Thymus (tissue), 11 donors: Measurements from ENCODE around the gene CFAP53. TPM values are rescaled to one million over a fixed set of nuclear protein-coding genes. Genes with fewer than 3 reads are reported as not detected.

Experiments used
- DNase-seq, 9 donors: peaks; one replicate each; pipeline ENCODE4 v3.0.0-alpha.2; 2013; ENCODE audit warnings: low spot score in 9 of 9, low read depth in 6 of 9, missing footprints in 1 of 9
- H3K27ac ChIP-seq, 2 donors: one replicate each; pipeline ENCODE4 v1.5.1; 2013; ENCODE audit warnings: control low read depth in 1 of 2, low read depth in 1 of 2, low read length in 1 of 2, mild to moderate bottlenecking in 1 of 2, moderate library complexity in 1 of 2
- H3K27me3 ChIP-seq, 2 donors: one replicate each; pipeline ENCODE4 v1.5.1; 2013; ENCODE audit warnings: low read length in 1 of 2; ENCODE audit not compliant: control insufficient read depth in 2 of 2, insufficient read depth in 1 of 2
- H3K36me3 ChIP-seq, 2 donors: one replicate each; pipeline ENCODE4 v1.5.1; 2013; ENCODE audit warnings: low read length in 1 of 2, mild to moderate bottlenecking in 1 of 2, moderate library complexity in 1 of 2; ENCODE audit not compliant: control insufficient read depth in 2 of 2, insufficient read depth in 2 of 2
- H3K4me1 ChIP-seq, 2 donors: one replicate each; pipeline ENCODE4 v1.5.1; 2013; ENCODE audit warnings: low read length in 2 of 2; ENCODE audit not compliant: control insufficient read depth in 2 of 2, insufficient read depth in 2 of 2
- H3K4me3 ChIP-seq, 2 donors: one replicate each; pipeline ENCODE4 v1.5.1; 2013; ENCODE audit warnings: low read length in 2 of 2, control low read depth in 1 of 2, mild to moderate bottlenecking in 1 of 2
- H3K9me3 ChIP-seq, 2 donors: one replicate each; pipeline ENCODE4 v1.5.1; 2013; ENCODE audit warnings: low read length in 1 of 2, mild to moderate bottlenecking in 1 of 2; ENCODE audit not compliant: control insufficient read depth in 2 of 2, insufficient read depth in 1 of 2
- WGBS: extraction: QIAGEN DNeasy Blood & Tissue Kit; methylation state at CpG from one replicate; pipeline ENCODE4 v1.1.7; 2013; 5-methylcytosine and 5-hydroxymethylcytosine counted together
- polyA plus RNA-seq: library from polyadenylated mRNA; stranded (reverse); fragments of 200-250 nt; gene quantifications from one replicate; pipeline ENCODE4 v1.2.3, GENCODE V29; 2013
- total RNA-seq: library from RNA; stranded (reverse); fragments of 120-200 nt; gene quantifications from one replicate; pipeline ENCODE4 v1.2.4, GENCODE V29; 2013
- donor health status: healthy.

The CFAP53 gene
- total and polyA plus RNA-seq, 2 donors, result 0.47 to 2.1 TPM

DNA sequence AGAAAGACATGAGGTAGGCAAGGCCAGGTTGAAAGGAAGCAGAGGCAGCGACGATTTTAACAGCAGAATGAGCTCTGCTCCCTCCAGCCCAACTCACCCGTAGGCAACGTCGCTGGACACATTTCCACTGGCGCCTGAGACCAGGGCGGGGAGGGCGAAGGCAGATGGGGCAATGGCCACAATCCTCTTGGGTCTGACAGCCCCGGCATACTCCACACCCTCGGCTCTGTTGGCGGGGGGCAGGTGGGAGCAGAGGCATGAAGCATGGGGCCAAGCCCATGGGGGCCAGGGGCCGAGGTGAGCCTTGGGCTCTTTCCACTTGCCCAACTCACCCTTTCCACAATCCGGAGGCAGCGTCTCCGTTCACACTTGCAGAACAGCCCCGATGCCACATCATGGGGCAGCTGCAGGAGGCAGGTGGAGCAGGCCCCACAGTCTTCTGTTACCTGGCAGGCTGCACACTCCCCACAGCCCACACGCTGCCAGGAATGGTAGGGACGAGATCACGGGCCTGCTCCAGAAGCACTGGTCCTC is 9.3 kb upstream of the CFAP53 start:
- DNase-seq, result no peak
- H3K27ac ChIP-seq, result no peak overlapping the region
- H3K36me3 ChIP-seq, result peaks cover 63 to 82% of the 10 kb centered on the region in 2 donors
- H3K4me3 ChIP-seq, result no peak overlapping the region
- H3K4me1 ChIP-seq, result peaks cover 10 to 14% of the 10 kb centered on the region in 2 donors
- H3K27me3 ChIP-seq, result no peaks in the 10 kb centered on the region
- whole genome bisulfite sequencing, result 98% methylated on average over 19 of the region's 19 CpGs
- H3K9me3 ChIP-seq, result no peaks in the 10 kb centered on the region

DNA sequence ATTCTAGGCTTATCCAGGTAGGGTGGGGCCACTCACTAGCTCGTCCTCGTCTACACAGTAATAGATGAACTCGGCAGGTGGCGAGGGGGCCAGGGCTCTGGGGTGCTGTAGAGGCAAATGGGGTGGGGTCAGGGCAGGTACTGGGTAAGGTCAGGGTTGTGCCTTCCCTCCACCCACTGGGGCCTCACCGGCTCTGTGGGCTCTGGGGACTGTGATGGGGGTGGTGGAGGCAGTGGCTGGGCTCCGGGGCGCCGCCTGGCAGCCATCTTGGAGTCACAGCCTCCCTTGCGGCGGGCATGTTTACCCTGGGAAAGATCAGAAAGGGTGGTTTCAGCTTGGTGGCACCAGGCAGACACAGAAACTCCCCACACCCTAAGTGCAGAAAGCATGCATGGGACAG is 8.6 kb upstream of the CFAP53 start:
- 99% methylated on average over 10 of the region's 10 CpGs for WGBS
- Histone ChIP-seq H3K36me3 (peaks cover 69 to 88% of the 10 kb centered on the region in 2 donors), H3K27me3 (no peaks in the 10 kb centered on the region), H3K27ac (no peak overlapping the region), H3K4me3 (no peak overlapping the region), H3K9me3 (no peaks in the 10 kb centered on the region), H3K4me1 (peaks cover 4 to 9% of the 10 kb centered on the region in 2 donors)
- DNase-seq, result no peak

DNA sequence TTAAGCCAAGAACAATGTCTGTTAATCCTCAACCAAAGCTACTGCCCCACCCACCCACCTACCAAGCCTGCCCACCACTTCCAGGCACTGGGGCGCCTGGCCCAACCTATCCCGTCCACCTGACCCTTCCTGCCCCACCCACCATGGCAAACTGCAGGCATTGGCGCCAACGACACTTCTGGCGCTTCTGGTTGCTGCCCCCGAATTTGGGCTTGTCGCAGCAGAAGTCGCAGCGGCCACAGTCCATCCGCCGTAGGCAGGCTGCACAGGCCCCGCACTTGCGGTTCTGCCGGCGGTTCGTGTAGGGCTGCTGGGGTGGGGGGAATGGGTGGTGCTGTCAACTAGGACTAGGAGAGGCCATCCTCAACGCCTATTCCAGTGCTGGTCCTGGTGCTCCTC is 7.7 kb upstream of the CFAP53 start:
- no peaks in the 10 kb centered on the region for H3K9me3 ChIP-seq
- H3K36me3 ChIP-seq, result peaks cover 78 to 93% of the 10 kb centered on the region in 2 donors
- H3K4me1 ChIP-seq, result peaks cover 0 to 3% of the 10 kb centered on the region in 2 donors
- no peaks in the 10 kb centered on the region for H3K27me3 ChIP-seq
- H3K27ac ChIP-seq, result no peak overlapping the region
- no peak for DNase-seq
- 98% methylated on average over 17 of the region's 17 CpGs for WGBS
- no peak overlapping the region for H3K4me3 ChIP-seq

GRCh38 chr18:50273203-50274043 is 7.1 kb upstream of the CFAP53 start:
- H3K27ac ChIP-seq, result no peak overlapping the region
- no peaks in the 10 kb centered on the region for H3K27me3 ChIP-seq
- no peaks in the 10 kb centered on the region for H3K9me3 ChIP-seq
- no peak for DNase-seq
- peaks cover 79 to 88% of the 10 kb centered on the region in 2 donors for H3K36me3 ChIP-seq
- 98% methylated on average over 23 of the region's 23 CpGs for WGBS
- no peak overlapping the region for H3K4me3 ChIP-seq
- peaks cover 0 to 2% of the 10 kb centered on the region in 2 donors for H3K4me1 ChIP-seq

DNA sequence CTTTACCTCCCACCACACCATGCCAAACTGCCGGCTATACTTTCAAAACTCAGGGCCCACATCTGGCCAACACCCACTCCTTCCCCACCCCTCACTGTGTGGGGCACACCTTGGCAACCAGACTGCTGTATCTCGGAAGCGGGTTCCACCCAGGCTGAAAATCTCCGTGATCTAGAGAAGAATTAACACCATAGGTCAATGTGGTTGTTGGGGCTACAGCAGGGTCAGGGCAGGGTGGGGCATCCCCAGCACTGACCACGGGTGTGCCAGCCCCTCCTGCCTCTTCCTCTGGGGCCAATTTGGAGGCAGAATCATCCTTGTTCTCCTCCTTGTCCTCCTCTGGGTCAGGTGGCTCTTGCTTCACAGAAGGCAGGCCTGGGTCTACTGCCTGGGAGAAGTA is 6.3 kb upstream of the CFAP53 start:
- Histone ChIP-seq H3K9me3 (no peaks in the 10 kb centered on the region), H3K36me3 (peaks cover 79 to 81% of the 10 kb centered on the region in 2 donors), H3K4me1 (peaks cover 3 to 7% of the 10 kb centered on the region in 2 donors), H3K27me3 (peaks cover 0 to 2% of the 10 kb centered on the region in 2 donors), H3K27ac (no peak overlapping the region), H3K4me3 (no peak overlapping the region)
- DNase-seq, result no peak
- WGBS, result 96% methylated on average over 5 of the region's 5 CpGs

DNA sequence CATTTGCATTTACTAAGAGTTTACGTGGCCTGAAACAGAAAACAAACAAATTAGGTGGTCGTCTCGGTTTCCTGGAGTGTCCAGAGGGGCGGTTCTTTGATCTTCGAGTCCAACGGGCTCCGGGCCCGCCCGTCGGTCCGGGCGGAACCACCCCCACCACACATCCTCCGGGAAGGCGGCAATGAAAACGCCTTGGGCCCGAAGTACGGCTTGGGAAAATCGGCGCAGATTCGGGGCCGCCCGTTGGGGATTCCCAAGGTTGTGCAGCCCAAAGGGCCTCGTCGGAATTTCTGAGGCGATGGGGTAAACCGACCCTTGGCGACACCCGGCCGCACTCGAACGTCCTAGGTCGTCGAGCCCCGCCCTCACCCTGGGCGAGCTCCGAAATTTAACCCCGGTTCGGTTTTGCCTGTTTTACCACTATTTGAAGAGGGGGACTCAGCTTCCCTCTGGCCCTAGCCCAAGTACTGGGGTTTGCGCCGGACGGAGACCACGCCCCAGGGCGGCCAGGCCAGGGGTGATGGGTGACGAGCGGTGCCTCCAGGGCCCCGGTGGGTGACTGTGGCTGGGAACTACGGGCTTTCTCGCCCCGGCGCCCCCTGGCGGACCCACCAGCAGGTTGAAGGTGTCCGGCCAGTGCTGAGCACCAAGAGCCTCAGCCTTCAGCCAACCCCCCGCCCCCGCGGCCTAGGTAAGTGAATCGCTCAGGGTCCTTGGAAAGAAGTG is 1.9 kb upstream of the CFAP53 start:
- DNase-seq, result peak in 5 of 9 donors; percentile 33 to 71 (median 55)
- Histone ChIP-seq H3K4me1 (peaks cover 10 to 13% of the 10 kb centered on the region in 2 donors), H3K4me3 (peak overlapping the region; percentile 45 to 47), H3K27ac (peak overlapping the region; percentile 24 to 64), H3K27me3 (peaks cover 0 to 2% of the 10 kb centered on the region in 2 donors), H3K36me3 (peaks cover 40% of the 10 kb centered on the region in 2 donors), H3K9me3 (no peaks in the 10 kb centered on the region)
- WGBS, result 12% methylated on average over 56 of the region's 56 CpGs

DNA sequence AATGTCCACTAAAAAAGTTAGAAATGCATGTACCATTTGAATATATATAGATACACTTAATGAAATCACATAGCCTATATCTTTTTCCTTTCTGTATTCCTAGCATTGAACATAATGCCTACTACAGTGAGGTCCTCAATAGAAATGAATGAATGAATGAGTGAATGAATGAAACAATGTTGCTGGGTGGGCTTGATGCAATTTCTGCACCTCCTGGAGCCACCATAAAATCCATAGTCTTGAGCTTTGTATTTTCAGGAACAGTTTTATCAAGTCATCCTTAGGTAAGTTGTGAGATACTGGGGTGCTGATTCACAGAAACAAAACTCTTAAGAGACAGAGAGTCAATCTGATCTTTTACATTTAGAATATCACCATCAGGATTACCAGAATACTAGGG is 3.3 kb downstream of the CFAP53 start:
- H3K27ac ChIP-seq, result no peak overlapping the region
- peaks cover 7% of the 10 kb centered on the region in 2 donors for H3K4me1 ChIP-seq
- no peaks in the 10 kb centered on the region for H3K27me3 ChIP-seq
- H3K4me3 ChIP-seq, result no peak overlapping the region
- no peak for DNase-seq
- no peaks in the 10 kb centered on the region for H3K36me3 ChIP-seq
- no peaks in the 10 kb centered on the region for H3K9me3 ChIP-seq

DNA sequence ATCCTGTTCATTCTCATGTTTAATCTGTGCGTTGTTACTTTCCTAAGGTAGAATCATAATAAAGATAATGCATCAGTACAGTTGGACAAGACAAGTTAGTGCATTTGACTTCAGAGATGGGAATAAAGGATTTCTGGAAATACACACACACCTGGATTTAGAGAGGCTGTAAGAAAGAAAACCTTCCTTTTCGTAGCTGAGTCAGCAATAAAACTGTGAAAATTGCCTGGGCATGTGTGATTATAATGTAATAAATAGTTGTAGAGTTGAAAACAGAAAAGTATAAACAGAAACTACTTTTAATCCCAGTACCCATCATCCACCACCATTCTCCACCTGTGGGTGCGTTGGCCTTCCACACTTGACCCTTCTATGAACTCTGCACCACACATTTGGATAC is 15.4 kb downstream of the CFAP53 start:
- no peak for DNase-seq
- Histone ChIP-seq H3K27me3 (no peaks in the 10 kb centered on the region), H3K9me3 (no peaks in the 10 kb centered on the region), H3K36me3 (no peaks in the 10 kb centered on the region), H3K4me3 (no peak overlapping the region), H3K4me1 (no peaks in the 10 kb centered on the region), H3K27ac (no peak overlapping the region)
- WGBS, result 94% methylated on average over 3 of the region's 3 CpGs

- Histone ChIP-seq H3K27me3 (no peaks in the 10 kb centered on the region), H3K4me3 (no peak overlapping the region), H3K4me1 (no peaks in the 10 kb centered on the region), H3K9me3 (no peaks in the 10 kb centered on the region), H3K27ac (no peak overlapping the region), H3K36me3 (no peaks in the 10 kb centered on the region)
- no peak for DNase-seq
Measured at GRCh38 chr18:50249576-50249975, 16.7 kb downstream of the CFAP53 start.
